HFFc6 (cell line): ENCODE results near the gene HSD11B1L. TPM values are rescaled to one million over a fixed set of nuclear protein-coding genes. Genes with fewer than 3 reads are reported as not detected.
"Not testable (repeated sequence)": the region's sequence is repeated elsewhere in the genome, so short reads cannot be mapped to it uniquely, and the experiment has no call there.

Experiments used
- DNase-seq: peaks from one replicate; pipeline ENCODE4 v3.0.0-alpha.2; 2018
- H3K27ac Mint-ChIP-seq: 2 replicates; pipeline ENCODE4 v1.8.0; 2020; ENCODE audit warnings: mild to moderate bottlenecking, mixed read lengths
- H3K27me3 Mint-ChIP-seq: 2 replicates; pipeline ENCODE4 v1.8.0; 2021; ENCODE audit warnings: mild to moderate bottlenecking, moderate library complexity, mixed read lengths; ENCODE audit not compliant: insufficient read depth
- H3K36me3 Mint-ChIP-seq: 2 replicates; pipeline ENCODE4 v1.8.0; 2021; ENCODE audit warnings: low read depth, mixed read lengths
- H3K4me1 Mint-ChIP-seq: 2 replicates; pipeline ENCODE4 v1.8.0; 2020; ENCODE audit warnings: low read depth, mixed read lengths
- H3K4me3 Mint-ChIP-seq: 2 replicates; pipeline ENCODE4 v1.8.0; 2020; ENCODE audit warnings: mild to moderate bottlenecking, moderate library complexity, mixed read lengths
- H3K9me3 Mint-ChIP-seq: 2 replicates; pipeline ENCODE4 v1.8.0; 2020; ENCODE audit warnings: mild to moderate bottlenecking, mixed read lengths
- total RNA-seq, 6 experiments: library from RNA; stranded (reverse); fragmentation: NEBNext Ultra II Directional; extraction: Animal tissue kit (Norgen Biotek cat#: 25700); gene quantifications; 2 replicates in 1 of 6; 3 replicates in 5 of 6; pipeline ENCODE4 v1.2.3, GENCODE V29; 2021
- TF ChIP-seq, protein P1 (sequence below): fragments of 200-600 bp; sonication (generic); IDR thresholded peaks from 2 replicates; pipeline ENCODE4 v1.5.0; 2021; ENCODE audit warnings: antibody characterized with exemption, mild to moderate bottlenecking

The HSD11B1L gene
- total RNA-seq, 6 experiments from 2014 or later, result 3.5 to 9.1 (median 4.5) TPM

DNA sequence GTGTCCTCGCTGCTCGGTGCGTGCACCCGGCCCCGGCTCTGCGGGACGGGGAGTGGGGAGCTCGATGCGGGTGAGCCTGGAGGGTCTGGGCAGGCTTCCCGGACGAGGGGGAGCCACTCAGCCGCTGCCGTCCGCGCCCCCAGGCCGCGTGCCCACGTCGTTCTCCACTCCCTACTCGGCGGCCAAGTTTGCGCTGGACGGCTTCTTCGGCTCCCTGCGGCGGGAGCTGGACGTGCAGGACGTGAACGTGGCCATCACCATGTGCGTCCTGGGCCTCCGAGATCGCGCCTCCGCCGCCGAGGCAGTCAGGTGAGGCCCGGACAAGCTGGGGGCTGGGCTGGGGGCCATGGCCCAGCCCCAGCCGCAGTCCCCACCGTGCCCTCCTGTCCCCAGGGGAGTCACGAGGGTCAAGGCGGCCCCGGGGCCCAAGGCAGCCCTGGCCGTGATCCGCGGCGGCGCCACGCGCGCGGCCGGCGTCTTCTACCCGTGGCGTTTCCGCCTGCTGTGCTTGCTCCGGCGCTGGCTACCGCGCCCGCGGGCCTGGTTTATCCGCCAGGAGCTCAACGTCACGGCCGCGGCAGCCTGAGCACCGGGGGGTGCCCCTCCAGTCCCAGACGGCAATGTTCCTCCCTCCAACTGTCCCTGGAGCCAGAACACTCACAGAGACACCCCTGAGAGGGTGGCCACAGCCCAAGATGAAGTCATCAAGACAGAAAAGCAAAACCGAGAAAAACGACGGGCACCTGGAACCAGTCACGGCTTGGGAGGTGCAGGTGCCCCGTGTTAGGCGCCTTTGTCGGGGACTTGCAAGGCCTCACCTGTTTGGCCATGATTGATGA, 6.8 kb downstream of the HSD11B1L start:
- Mint-ChIP-seq H3K27ac (no peak overlapping the region), H3K27me3 (peaks cover 9% of the 10 kb centered on the region), H3K36me3 (peaks cover 20% of the 10 kb centered on the region), H3K4me3 (no peak overlapping the region), H3K9me3 (no peaks in the 10 kb centered on the region), H3K4me1 (peaks cover 22% of the 10 kb centered on the region)
- TF ChIP-seq, protein P1, sequence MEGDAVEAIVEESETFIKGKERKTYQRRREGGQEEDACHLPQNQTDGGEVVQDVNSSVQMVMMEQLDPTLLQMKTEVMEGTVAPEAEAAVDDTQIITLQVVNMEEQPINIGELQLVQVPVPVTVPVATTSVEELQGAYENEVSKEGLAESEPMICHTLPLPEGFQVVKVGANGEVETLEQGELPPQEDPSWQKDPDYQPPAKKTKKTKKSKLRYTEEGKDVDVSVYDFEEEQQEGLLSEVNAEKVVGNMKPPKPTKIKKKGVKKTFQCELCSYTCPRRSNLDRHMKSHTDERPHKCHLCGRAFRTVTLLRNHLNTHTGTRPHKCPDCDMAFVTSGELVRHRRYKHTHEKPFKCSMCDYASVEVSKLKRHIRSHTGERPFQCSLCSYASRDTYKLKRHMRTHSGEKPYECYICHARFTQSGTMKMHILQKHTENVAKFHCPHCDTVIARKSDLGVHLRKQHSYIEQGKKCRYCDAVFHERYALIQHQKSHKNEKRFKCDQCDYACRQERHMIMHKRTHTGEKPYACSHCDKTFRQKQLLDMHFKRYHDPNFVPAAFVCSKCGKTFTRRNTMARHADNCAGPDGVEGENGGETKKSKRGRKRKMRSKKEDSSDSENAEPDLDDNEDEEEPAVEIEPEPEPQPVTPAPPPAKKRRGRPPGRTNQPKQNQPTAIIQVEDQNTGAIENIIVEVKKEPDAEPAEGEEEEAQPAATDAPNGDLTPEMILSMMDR, result peak; percentile 56
- DNase-seq, result no peak

DNA sequence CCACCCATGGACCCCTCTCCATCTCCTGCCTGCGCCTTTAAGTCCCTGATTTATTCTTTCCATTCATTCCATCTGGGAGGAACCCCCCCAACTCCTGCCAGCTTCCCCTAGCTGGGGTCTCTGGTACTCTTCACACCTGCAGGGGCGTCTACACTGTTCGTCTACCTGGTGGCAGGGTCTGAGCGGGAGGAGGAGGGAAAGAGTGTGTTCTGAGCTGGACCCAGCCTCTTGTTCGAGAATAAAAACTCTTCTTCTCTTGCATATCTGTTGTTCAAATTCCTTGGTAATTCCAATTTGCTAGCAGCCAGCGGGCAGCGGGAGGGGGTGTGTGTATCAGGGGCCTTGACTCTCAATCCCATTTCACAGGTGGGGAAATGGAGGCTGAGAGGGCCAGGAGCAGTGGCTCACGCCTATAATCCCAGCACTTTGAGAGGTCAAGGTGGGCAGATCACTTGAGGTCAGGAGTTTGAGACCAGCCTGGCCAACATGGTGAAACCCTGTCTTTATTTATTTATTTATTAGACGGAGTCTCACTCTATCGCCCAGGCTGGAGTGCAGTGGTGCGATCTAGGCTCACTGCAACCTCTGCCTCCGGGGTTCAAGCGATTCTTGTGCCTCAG, 7.5 kb downstream of the HSD11B1L start:
- peaks cover 22% of the 10 kb centered on the region for H3K36me3 Mint-ChIP-seq
- H3K27me3 Mint-ChIP-seq, result peaks cover 11% of the 10 kb centered on the region
- H3K27ac Mint-ChIP-seq, H3K4me3 Mint-ChIP-seq, DNase-seq, H3K9me3 Mint-ChIP-seq: not testable (repeated sequence)
- peaks cover 20% of the 10 kb centered on the region for H3K4me1 Mint-ChIP-seq

DNA sequence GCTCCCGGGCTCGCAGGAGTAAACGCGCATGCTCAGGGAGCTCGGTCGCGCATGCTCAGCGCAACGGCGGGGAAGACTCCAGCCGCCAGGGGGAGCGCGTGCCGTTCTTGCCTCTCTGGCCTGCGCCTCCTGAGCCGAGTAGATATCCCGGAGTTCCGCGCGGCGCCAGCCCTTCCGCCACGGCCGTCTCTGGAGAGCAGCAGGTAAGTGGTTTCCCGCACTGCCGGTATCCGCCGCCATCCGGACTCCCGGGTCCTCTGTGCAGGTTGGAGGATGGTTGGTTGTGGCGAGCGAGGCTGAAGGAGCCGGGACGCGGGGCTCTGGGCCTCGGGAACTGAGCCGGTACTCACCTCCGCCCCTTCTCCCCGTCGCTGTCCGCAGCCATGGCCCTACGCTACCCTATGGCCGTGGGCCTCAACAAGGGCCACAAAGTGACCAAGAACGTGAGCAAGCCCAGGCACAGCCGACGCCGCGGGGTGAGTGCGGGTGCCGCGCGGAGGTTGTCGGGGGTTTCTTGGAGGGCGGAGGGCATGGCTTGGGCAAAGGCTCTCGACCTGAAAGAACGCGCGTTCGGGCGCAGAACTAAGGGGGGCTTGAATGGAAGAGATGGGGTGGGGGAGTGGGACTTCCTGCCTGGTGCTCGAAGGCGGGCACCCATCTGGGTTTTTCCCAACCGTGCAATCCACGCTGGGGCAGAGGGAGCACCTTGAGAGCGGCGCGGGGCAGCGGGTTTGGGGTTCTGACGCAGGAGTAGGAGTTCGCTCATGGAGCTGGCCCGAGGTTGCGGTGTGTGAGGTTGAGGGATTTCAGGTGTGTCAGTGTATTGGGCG, 9.5 kb downstream of the HSD11B1L start, which contains the start of gene RPL36:
TSS of gene RPL36 (plus strand) at position 171 of the 830 bp plus-strand sequence. CDS start at position 384, 213 bp downstream.
- Mint-ChIP-seq H3K36me3 (peaks cover 26% of the 10 kb centered on the region), H3K4me1 (peaks cover 20% of the 10 kb centered on the region), H3K4me3 (peak within 1 kb of the TSS; percentile 99), H3K27me3 (peaks cover 13% of the 10 kb centered on the region), H3K9me3 (no peaks in the 10 kb centered on the region), H3K27ac (peak within 1 kb of the TSS; percentile 95)
- TF ChIP-seq, protein P1, result peak; percentile 96
- DNase-seq, result peak; percentile 94

DNA sequence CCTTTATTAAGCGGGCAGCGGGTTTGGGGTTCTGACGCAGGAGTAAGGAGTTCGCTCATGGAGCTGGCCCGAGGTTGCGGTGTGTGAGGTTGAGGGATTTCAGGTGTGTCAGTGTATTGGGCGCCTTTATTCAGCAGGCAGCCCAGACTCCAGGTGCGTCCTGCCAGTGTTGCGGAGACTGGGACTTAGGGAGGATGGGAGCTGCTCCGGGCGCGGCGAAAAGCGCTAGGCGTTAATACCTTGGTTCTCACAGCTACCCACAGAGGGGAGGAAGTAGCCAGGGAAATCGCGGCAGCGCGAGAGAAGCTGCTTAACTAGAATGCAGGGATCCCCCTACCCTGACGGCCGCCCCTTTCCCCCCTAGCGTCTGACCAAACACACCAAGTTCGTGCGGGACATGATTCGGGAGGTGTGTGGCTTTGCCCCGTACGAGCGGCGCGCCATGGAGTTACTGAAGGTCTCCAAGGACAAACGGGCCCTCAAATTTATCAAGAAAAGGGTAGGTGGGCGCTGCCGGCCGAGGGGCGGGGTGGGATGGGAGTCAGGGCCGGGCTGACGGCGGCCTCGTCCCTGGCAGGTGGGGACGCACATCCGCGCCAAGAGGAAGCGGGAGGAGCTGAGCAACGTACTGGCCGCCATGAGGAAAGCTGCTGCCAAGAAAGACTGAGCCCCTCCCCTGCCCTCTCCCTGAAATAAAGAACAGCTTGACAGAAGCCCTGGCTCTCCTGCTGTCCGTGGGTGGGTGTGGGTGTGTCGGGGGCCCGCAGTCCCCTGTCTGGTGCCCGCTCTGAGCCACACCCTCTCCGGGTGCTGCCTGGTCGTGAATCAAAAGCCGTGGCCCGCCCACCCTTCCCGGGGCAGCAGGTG, 10.4 kb downstream of the HSD11B1L start:
- TF ChIP-seq, protein P1, result no peak
- peaks cover 20% of the 10 kb centered on the region for H3K4me1 Mint-ChIP-seq
- H3K4me3 Mint-ChIP-seq, result peak overlapping the region; percentile 99
- H3K36me3 Mint-ChIP-seq, result peaks cover 26% of the 10 kb centered on the region
- no peak for DNase-seq
- no peaks in the 10 kb centered on the region for H3K9me3 Mint-ChIP-seq
- H3K27me3 Mint-ChIP-seq, result peaks cover 13% of the 10 kb centered on the region
- H3K27ac Mint-ChIP-seq, result peak overlapping the region; percentile 95

DNA sequence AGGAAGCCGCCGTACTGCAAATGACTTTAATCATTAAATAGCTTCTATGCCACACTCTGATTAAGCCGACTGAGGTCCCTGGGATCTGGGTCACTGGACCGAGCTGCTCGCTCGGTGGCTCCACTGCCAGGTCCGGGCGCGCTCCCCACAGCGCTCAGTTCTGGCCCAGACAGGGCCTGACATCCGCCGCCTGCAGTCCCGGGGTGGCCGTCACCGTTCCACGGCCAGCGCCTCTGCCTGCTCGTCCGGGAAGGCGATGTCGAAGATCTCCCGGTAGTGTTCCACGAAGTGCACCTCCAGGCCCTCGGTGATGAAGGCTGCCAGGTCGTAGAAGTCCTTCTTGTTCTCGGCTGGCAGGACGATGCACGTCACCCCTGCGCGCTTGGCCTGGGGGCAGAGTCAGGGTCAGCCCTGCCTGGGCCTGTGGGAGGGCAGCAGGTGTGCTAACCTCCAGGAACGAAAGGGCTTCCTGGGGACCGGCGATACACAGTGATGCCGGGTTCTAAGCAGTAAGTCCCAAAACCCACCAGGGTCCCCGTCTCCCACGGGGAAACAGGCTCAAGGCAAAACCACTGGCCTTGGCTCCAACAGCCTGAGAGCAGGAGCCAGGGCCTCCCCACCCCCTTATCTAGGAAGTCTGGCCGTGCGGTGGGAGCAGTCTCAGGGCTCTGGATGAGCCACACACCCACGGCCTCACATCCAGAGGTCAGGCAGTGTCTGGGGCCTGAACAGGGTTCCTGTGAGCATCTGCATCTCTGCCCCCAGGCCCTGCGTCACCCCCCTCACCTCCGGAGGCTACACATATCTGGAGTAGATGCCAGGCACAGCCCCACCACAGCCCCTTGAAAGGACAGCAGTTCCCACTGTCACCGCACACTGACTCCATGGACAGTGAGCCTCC, 11.2 kb downstream of the HSD11B1L start:
- H3K27ac Mint-ChIP-seq, result peak overlapping the region; percentile 69
- DNase-seq, result no peak
- H3K9me3 Mint-ChIP-seq, result no peaks in the 10 kb centered on the region
- peak overlapping the region; percentile 99 for H3K4me3 Mint-ChIP-seq
- peaks cover 19% of the 10 kb centered on the region for H3K27me3 Mint-ChIP-seq
- H3K4me1 Mint-ChIP-seq, result peaks cover 16% of the 10 kb centered on the region
- TF ChIP-seq, protein P1, result no peak
- peaks cover 30% of the 10 kb centered on the region for H3K36me3 Mint-ChIP-seq
